GM18498 (cell line): Measurements from ENCODE around the gene CBL.

Experiments
- ATAC-seq: cut with Tn5 transposase; IDR thresholded peaks from one replicate; pipeline ENCODE4 v1.9.1; 2021; ENCODE audit warnings: mild to moderate bottlenecking, moderate library complexity; ENCODE audit not compliant: unreplicated experiment

Gene CBL

DNA sequence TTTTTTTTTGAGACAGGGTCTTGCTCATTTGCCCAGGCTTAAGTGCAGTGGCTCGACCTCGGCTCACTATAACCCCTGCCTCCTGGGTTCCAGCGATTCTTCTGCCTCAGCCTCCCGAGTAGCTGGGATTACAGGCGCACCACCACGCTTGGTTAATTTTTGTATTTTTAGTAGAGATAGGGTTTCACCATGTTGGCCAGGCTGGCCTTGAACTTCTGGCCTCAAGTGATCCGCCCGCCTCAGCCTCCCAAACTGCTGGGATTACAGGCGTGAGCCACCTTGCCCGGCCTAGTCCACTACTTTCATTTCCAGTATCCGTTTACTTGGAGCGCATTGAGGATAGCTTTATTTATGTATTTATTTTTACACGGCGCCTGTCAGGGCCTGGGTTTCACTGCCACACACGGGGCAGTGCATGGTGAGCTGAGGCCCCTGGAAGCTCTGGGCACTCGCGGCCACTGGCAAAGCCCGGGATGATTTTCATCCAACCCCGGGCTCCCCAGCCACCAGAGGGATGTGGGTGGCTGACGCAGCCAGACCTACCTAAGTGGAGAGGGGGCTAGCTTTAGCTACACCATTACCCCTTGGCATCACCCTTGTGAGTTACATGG, 116.9 kb downstream of the CBL start:
- ATAC-seq, result no peak

DNA sequence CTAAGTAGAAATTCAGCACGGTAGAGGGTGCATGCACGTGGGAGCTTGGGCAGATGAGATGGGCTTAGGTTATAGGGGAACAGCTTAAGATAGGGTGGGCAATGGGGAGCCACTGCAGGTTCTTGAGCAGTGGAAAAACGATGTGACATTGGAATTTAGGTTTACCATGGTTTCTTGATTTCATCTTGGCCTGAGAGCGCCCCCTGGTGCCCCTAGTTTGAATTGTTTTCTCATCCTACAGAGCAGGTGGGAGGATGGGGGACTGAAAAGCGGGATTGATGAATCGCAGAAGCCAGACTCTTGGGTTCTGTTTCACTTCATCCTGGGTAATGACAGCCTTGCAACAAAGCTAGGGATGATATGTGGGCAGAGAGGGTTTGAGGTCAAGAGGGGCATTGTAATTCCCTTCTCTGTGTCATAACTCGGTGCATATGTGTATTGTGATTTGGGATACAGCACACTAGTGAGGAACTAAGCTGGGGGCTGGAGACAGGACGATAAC, 117.4 kb downstream of the CBL start:
- ATAC-seq, result no peak

DNA sequence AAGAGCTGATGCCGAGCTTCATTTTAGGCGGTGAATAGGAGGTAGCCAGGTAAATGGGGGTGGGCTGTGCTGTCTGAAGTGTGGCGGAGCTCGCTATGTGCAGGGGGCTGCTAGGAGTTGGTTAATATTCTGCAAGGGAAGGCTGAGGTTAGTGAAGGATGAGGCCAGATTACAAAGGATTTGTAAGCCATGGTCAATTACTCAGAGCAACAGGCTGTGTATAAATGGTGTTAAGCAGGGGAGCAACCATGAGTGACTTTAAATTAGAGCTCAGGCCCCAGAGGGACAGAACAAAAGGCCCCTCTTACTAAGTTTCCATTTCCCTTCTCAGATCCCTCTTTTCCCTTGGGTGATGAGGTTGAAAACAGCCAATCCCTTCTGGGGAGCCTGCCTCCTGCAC, 118.0 kb downstream of the CBL start:
- ATAC-seq, result no peak

DNA sequence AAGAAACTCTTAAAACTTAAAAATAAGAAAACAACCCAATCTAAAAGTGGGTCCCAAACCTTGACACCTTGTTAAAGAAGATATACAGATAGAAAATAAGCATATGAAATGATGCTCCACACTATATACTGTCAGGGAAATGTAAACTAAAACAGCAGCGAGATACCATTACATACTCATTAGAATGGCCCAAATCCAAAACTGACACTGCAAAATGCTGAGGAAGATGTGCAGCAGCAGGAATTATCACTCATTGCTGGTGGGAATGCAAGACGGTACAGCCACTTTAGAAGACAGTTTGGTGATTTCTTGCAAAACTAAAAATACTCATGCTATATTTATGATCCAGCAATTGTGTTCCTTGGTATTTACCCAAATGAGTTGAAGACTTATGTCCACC, 123.2 kb downstream of the CBL start:
- no peak for ATAC-seq

DNA sequence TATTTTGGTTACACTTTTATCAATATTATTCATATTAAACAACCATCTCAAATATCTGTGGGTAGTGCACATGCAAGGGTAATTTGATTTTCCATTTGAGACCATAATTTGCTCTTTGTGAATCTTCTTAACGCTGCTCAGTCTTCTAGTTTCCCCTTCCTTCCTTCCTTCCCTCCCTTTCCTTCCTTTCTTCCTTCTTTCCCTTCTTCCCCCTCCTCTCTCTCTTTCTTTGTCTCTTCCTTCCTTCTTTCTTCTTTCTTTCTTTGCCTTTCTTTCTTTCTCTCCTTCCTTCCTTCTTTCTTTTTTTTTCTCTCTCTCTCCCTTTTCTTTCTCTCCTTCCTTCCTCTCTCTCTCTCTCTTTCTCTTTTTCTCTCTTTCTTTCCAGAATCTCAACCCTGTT, 124.1 kb downstream of the CBL start:
- no peak for ATAC-seq

DNA sequence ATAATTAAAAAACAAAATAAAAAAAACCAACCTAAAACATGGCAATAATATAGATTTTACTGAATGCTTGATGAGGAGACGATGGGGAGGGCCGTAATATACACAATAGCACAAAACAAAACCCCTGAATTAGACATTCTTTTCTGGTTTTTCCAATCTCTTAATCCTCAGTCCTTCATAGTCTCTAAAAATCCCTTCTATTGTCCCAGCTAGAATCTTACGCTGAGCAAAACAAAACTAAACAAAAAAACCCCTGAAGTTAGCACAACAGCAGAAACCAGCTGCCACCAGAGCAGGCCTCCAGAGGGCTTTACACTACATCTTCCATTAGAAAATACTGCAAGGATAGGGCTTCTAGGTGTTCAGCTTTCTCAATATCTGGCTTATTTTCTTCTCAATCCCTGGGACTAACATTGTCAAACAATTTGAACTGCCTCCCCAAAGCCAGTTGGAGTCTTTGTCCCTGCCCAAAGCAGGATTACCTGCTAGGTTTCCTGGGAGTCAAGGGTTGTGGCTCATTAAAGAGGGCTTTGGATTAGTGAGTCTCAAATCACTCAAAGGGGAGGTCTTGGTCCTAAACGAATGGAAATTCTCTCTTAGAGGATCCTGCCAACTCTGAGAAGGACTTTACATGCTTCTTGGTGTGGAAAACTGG, 126.1 kb downstream of the CBL start:
- no peak for ATAC-seq

DNA sequence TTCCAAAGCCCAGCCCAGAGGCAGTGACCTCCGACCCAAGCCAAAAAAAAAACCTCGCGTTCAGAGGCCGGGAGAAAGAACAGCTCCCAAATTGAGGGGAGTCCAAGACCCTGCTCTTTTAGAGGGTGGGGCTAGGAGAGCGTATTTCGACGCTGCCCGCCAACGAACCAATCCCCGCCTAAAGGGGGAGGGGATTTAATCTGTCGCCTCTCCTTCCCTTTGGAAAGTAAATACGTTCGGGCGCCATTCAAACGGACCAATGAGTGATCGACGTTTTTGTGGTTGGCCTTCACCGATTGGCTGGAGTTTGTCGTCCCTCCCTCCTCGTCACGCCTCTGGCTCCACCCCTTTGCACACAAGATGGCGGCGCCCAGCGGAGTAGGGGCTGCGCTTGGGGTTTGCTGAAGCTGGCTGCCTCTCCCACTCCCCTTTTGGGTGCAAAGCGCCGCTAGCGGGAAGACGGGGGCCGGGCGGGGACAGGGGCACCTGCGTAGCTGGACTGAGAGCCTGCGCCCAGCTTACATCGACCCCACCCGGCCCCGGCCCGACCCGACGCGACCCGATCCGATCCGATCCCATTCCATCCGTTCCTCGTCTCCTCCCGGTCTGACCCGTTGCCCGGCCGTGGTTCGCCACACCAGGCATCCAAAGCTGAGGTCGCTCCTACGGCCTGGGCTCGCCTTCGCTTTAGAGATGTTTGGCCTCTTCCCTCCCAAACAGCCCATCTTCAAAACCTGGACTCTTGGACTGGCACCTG, 128.2 kb downstream of the CBL start, which contains the start of gene RNF26:
Gene RNF26 (plus strand): TSS at position 354 of the 757 bp plus-strand sequence. CDS start 596 bp downstream, outside the sequence.
- ATAC-seq, result peak; percentile 94

DNA sequence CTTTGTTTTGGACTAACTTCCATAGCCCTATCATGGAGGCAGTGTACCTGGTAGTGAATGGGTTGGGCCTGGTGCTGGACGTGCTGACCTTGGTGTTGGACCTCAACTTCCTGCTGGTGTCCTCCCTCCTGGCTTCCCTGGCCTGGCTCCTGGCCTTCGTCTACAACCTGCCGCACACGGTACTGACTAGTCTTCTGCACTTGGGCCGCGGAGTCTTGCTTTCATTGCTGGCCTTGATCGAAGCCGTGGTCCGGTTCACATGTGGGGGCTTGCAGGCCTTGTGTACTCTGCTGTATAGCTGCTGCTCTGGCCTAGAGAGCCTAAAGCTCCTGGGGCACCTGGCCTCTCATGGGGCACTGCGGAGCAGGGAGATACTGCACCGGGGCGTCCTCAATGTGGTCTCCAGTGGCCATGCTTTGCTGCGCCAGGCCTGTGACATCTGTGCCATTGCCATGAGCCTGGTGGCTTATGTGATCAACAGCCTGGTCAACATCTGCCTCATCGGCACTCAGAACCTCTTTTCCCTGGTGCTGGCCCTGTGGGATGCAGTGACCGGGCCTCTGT, 129.0 kb downstream of the CBL start:
- ATAC-seq, result no peak

DNA sequence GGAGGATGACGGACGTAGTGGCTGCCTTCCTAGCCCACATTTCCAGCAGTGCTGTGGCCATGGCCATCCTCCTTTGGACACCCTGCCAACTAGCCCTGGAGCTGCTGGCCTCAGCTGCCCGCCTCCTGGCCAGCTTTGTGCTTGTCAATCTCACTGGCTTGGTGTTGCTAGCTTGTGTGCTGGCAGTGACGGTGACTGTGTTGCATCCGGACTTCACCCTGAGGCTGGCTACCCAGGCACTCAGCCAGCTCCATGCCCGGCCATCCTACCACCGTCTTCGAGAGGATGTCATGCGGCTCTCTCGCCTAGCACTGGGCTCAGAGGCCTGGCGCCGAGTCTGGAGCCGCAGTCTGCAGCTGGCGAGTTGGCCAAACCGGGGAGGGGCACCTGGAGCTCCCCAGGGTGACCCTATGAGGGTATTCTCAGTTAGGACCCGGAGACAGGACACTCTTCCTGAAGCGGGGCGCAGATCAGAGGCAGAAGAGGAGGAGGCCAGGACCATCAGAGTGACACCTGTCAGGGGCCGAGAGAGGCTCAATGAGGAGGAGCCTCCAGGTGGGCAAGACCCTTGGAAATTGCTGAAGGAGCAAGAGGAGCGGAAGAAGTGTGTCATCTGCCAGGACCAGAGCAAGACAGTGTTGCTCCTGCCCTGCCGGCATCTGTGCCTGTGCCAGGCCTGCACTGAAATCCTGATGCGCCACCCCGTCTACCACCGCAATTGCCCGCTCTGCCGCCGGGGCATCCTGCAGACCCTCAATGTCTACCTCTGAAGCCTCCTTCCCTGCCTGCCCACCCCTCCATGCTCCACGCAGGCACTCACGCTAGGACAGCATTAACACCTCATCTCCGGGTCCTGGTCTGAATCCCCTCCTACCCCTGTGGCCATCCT, 129.8 kb downstream of the CBL start:
- ATAC-seq, result no peak

DNA sequence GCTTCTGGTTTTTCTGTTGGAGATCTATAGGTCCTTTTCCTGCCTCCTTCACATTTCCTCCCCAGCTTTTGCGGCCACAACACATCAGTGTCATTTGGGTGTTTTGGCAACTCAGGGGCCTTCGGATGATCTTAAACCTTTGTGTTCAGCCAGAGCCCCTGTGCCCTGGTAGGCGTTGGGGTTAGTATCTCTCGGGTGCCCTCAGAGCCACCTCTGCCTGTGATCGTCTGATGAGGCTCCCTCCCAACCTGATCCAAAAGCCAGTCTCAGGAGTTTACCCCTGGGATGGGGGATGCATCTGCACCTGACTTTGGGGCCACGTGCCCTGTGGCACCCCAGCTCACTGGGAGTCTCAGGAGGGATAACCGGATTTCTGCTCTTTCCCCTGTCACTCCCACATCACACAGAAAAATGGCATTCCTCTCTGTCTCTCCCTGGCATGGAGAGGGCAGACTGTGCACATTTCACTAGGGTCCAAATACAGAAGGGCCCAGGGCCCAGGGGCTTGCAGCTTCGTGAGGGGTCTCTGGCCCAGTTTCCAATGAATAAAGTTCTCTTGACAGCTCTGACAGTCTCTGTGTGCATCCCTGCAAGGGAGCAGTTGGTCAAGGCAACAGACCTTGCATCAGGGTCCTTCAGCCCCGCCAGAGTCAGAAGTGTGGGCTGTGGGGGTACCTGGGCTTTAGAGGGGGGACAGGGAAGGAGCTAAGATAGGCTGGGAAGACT, 130.8 kb downstream of the CBL start:
- ATAC-seq, result no peak

DNA sequence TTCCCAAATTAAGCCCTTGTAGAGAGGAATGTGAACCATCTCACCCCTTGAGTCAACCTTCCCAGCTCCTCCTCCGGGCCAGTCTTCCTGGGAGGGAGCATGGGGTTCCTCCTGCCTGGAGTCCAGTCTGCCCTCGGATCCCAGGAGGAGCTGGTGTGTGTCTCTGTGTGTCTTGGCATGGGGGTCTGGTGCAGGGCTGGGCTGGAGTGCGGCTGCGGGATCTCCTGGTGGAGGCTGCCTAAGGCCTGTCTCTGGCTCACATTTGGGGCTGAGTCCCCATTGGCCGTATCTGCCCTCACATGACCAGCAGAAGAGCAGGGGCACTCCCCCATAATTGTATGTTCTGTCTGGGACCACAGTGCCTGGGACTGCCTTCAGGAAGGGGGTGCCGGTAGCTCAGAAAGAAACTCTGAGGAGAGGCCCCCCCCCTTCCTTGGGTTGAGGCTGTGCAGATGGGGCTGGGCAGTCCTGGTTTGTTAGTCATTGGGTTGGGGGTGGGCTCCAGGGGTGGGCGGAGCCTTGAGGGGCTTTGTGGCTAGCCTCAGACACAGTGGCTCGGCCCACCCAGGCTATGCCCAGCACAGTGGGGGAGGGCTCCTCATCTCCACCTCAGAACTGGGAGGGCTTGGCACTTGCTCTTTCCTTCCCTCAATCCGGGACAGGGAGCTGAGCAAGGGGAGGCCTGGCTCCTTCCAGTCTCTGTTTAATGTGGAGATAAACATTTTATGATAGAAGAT, 131.6 kb downstream of the CBL start:
- no peak for ATAC-seq

DNA sequence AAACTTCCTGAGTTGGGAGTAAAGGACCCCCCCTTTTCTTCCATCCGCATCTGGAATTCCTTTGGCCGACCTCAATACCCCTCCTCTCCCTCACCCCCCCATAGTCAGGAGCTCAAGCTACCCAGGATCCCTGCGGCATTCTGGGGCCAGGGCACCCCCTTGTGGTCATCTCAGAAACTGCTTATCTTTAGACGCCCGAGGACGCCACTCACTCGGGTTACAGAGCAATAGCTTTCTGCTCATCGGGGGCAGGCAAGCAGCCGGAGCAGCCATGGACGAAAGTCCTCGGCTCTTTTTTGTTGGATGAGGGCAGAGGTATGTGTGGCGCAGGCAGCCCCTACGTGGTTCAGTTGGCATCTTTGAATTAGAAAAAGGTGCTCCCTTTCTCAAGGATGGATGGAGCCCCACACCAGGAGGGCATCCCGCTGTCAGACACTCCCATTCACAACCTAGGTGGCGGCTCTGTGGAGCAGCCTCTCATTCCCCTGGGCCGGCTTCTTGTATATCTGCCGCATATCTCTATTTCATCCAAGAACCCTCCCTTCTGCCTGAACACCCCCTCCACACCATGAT, 132.3 kb downstream of the CBL start:
- no peak for ATAC-seq

DNA sequence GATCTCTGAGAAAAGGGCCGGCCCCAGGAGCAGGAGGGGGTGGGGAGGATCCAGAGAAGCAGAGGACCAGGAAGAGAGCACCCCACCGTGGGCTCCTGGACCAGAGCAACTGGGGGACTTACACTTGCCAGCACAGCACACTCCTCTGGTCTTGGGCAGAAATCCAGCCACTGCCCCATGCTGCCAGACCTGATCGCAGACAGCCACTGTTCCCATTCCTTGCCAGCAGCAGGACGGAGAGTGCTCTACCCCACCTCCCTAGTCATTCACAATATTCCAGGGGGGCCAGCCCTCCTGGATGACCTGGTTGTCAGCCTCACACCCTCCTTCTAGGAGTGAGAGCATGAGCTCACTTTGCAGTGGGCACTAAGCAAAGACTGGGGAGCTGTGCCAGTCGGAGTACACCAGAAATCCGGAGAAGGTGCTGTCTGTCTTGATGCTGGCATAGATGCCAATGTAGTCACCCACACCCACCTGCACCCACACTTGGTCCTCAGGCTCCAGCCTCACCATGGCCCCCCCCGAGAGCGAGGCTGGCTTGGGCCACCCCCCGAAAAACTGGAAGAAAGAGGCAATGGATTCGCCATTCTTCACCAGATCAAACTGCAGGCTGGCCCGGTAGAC, 132.9 kb downstream of the CBL start:
- no peak for ATAC-seq

DNA sequence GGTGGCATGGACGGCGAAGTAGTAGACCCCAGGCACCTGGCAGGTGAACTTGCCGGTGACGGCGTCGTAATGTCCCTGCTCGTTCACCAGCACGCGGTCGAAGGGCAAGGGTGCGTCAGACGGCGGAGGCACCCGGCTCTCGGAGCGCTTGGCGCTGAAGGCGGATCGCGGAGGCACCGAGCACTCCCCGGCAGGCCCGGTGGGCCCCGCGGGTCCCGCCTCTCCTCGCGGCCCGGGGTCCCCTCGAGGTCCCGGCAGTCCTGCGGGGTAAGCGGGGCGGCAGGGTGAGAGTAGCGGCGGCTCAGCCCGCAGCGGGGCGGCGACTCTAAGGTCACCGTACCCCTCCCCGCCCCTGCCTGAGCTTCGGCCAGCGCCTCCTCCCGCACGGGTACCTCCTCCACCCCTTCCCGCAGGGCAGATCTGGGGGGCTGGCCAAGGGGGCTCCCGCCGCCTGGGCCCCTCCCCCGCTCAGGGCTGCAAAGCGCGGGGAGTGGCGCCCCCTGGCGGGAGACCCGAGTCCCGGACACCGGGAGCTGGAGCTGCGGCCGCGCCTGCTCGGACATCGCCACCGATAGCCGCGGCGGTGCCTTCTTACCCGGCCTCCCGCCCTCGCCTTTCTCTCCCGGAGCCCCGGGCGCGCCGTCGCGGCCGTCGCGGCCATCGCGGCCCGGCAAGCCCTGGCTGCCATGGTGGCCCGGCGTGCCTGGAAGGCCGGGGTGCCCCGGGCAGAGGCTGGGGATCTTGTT, 133.6 kb downstream of the CBL start:
- ATAC-seq, result no peak

DNA sequence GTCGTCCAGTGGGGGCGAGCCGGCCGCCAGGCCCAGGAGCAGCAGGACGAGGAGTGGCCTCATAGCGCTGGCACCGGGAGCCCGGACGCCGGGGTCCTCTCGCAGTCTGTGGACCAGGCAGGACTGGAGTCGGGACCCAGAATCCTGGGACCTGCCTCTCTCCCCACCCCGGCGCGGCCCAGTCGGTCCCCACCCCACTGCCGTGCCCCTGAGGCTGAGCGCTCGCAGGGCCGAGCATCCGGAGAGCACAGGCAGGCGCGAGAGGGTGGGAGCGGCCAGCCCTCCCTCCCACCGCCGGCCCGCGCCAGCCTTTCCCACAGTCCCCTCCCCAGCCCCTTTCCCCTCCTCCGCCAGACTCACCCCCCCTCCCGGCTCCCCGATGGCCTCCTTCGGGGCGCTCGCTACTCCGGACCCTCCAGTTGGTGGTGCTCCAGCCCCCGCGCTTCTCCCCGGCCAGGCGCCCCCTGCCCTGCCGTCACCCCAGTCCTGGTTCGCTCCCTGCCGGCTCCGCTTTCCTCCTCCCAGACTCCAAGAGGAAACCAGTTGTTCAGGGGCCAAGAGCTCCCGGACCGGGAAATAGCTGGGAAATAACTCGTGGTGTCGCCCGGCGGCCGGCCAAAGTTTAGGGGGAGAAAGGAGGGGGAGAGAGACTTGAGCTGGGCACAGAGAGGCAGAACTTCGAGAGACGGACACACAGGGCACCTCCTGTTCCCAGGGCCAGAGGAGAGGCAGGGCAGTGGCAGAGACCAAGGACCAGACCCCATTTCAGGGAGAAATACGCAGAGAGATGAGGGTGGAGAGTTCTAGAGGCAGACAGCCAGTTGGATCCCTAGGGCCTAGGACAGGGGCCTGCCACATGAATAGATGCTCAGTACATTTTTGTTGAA, 134.4 kb downstream of the CBL start, which contains the start of gene C1QTNF5:
Gene C1QTNF5 (minus strand): TSS at position 549 of the 887 bp plus-strand sequence. CDS start 486 bp downstream, at position 63.
- no peak for ATAC-seq

DNA sequence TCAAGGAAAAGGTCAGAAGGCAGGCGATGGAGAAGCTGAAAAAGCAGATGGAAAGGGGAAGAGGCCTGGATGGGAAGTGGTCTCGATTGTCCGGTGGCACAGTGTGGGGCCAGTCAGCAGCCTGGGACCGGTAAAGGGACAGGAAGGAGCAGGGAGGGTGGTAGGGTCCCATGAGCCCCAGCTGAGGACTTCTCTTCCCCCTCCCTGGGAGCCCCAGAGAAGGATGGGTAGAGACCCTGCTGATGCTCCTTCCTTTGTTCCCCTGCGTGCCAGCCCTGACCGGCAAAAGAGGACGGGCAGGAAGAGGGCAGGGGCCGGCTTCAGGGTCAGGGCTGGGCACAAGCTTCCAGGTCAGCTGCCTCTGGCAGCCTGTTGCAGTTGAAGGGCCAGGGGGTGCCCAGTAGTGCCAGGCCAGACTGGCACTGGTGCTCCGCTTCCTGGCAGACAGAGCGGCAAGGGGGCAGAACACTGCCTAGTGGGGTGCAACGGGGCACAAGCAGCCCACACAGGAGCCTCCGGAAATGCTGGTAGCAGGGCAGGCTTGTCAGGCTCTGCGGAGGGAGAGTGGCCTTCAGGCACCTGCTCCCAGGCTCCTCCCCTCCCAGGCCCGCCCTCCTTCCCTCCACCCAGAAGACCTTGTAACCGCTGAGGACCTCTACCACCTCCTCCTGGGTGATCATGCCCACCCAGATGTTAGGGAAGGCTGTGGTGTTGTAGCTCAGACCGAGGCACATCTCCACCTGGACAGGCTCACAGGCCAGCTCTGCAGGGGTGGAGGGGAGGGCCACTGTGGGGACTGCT, 135.3 kb downstream of the CBL start:
- no peak for ATAC-seq
